Measurements from ENCODE around the gene GUCA1A.
"Not testable (repeated sequence)": the region's sequence is repeated elsewhere in the genome, so short reads cannot be mapped to it uniquely, and the experiment has no call there.

GUCA1A gene

GRCh38 chr6:42148058-42148457 is 25.1 kb upstream of the GUCA1A start:
- no peak for DNase-seq

DNA sequence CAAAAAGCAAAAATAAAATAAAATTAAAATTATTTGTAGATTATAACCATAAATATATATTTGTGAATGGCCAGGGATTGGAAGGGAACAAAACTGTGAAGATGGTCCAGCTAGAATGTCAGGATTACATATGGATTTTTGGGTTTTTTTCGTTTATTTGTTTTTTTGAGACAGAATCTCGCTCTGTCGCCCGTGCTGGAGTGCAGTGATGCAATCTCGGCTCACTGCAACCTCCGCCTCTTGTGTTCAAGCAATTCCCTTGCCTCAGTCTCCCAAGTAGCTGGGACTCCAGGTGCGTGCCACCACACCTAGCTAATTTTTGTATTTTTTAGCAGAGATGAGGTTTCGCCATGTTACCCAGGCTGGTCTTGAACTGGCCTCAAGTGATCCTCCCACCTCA is 22.9 kb upstream of the GUCA1A start:
- DNase-seq: no peak

DNA sequence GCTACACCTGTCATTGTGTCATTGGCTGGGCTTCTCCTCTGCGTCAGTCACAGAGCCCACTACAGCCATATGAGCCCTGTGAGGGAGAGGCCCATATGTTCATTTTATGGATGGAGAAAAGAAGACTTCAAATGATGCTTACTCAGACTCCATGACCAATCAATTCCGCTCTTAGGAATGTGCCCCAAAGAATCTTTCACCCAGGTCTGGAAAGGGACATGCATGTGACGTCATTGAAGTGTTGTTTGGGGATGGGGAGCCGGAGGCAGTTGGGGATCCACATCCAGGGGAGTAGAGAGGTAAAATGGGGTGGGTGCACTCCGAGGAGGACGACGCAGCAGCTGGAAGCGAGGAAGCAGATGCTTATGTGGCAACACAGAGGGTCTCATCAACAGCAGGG is 21.1 kb upstream of the GUCA1A start:
- DNase-seq: no peak

DNA sequence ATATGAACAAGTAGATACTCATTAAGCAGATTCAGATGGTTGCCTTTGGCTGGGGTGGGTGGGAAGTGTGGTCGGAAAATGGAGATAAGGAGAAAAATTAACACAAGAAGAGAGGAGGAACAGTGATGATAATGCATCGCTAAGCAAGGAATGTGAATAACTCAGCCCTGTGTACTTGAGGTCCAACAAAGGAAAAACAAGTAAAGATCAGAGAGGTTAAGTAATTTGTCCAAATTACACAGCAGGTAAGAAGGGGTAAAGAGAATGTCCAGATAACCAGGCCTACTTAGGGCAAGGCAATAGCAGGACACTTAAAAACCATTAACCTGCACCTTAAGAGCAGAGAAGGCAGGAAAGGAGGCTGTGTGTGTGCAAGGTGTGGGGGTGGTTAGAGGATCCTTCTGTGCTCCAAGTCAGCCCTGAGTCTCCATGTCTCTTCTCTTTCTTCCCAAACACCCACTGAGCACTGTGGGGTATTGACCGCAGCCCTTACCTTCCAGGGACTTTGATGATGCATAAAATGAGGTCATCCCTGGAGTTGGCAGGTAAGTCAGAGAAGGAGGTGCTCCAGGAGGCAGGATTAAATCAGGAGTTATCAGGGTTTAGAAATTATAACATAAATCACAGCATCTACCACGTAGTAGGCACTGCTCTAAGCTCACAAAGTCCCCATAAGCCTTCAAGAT is 20.5 kb upstream of the GUCA1A start:
- not testable (repeated sequence) for DNase-seq

DNA sequence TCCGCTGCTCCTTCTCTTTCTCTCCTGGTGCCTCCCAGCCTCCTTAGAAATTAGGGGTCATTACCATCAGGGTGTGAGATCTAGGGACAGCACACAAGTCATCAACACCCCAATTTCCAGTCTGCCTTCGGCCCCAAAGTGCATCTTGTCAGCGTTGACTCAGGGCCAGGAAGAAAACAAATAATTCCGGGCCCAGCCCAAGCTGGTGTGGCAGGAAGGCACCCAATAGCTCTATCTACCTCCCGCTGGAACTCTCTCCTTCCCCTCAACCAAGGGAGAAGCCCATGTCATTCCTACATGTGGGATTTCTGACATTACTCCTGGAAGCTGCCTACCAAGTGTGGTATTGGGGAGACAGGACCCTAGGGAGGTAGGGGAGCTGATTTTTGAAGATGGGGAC is 19.2 kb upstream of the GUCA1A start:
- no peak for DNase-seq

DNA sequence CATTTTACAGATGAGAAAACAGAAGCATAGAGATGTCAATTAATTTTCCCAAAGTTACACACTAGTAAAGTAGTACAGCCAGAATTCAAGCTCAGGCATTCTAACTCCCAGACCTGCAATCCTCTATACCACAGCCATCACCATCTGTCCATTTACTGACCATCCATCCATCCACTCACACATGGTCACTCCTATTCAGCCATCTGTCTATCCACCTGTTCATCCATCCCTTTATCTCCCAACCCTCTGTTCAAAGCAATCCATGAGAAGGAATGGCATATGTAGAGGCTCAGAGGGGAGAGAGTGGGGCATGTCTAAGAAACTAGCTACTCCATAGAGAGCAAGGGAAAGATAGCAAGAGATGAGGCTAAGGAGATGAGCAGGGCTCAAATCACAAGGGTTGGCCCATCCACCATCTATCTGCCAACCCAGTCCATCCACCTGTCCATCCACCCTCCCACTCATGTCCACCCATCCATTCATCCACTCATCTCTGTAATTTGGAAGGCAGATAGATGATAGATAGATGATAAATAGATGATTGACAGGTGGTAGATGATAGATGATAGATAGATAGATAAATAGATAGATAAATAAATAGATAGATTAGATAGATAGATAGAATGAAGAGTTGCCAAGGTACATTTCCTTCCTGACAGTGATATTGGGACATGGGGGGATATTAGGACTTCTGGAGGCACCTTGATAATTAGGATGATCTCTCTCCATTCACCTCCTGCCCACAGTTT is 18.5 kb upstream of the GUCA1A start:
- DNase-seq: no peak

DNA sequence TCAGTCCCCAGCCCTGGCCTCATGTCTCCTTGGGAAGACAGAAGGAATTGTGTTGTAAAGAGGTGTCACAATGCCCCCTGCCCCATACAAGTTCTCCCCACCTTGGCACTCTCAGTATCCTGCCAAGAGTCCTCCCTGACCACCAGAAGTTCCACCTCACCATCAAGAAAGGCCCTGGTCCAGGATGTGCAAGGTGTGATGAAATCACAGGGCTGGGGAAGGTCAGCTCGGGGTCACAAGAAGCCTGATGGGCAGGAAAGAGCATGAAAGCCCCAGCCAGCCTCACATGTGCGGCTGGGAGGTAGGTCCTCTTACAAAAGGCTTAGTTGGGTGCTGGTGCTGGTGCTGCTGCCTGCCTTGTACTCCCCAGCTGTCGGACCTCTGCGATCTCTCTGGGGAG is 17.9 kb upstream of the GUCA1A start:
- no peak for DNase-seq

- no peak for DNase-seq
These were observed 16.5 kb upstream of the GUCA1A start for GRCh38 chr6:42156638-42157037.

GRCh38 chr6:42158011-42158410 is 15.2 kb upstream of the GUCA1A start:
- no peak for DNase-seq

- DNase-seq: no peak
These were observed 14.5 kb upstream of the GUCA1A start for GRCh38 chr6:42158631-42159030.

DNA sequence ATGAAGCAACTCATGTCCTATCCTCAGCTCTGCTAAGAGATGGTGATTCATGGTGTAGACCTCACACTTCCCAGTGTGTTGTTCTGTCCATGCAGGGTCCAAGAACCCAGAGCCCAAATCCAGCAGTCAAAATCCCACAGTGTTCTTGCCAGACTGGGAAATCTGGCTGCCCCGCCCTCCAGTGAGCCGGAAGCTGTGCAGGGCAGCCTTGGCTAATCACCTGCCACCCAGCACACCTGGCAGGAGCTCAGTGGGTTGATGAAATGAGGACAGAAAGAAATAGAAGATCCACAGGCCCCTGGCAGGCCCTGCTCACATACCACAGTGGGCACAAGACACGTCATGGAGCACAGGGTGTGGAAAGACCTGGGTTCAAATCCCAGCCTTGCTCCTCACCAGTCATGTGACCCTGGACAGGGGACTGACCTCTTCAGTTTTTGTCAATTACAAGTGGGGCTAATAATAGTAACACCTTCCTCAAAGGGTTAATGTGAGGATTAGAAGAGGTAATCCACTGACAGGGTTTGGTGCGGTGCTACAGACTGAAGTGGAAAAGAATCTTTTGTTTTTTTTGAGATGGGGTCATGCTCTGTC is 13.6 kb upstream of the GUCA1A start:
- DNase-seq: no peak

DNA sequence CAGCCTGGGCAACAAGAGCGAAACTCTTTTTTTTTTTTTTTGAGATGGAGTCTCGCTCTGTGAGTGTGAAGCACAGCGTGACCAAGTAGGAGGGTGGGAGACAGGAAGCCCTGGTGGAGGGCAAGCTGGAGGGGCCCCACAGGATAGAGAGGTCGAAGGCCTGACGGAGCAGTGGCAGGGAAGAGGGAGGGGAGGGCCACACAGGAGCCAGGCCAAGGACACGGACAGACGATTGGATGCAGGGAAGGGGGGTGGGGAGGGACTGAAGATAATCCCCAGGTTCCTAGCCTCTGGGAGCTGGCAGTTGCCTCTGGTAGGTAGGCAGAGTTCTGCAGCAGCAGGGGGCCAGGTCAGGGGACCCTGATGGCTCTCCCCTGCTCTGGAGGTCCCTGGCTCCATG is 10.8 kb upstream of the GUCA1A start:
- DNase-seq: no peak

DNA sequence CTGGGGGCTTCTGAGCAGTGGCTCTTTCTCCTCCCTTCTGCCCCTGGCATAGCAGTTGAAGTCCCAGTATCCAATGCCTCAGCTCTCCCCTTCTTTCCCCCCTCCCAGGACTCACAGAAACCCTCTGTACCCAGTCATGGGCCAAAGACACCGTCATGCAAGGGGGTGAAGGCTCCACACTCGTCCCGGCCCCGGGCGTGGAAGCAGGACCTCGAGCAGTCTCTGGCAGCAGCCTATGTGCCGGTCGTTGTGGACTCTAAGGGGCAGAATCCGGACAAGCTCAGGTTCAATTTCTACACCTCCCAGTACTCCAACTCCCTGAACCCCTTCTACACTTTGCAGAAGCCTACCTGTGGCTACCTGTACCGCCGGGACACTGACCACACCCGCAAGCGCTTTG is 10.4 kb upstream of the GUCA1A start:
- DNase-seq: no peak

DNA sequence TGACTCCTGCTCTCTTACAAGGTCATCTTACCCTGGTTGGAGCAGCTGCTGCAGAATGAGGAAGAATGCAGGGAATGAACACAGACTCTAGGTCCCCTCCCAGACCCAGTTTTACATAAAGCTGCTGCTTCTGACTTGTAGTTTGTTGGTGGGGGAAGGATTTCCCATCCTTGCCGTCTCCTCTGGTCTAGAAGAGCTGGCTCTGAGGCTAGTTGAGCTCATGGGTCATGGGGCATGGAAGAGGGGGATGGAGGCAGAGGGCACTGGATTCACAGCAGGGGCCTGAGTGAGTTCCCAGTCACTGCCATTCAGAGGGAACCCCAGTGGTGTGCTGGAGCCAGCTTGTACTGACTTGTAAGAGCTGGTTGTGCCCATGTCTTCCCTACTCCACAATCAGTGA is 9.2 kb upstream of the GUCA1A start:
- no peak for DNase-seq

DNA sequence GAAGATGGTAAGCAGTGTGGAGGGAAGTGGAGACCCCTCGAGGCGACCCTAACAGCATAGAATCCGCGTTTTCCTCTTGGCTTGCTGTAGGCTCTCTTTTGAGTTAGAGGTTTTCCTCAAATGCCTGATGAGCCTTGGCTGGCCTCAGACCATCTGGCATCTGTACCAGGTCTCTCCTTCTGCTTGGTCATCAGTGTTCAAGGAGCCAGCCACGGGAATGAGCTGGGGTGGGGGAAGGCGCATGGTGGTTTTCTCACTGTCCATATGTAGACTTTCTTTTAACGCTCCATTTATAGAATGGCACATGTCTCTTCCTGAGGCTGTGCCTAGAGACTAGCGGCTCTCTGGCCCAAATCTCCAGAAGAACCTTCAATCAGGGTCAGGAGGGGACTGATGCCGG is 8.1 kb upstream of the GUCA1A start:
- DNase-seq: no peak

DNA sequence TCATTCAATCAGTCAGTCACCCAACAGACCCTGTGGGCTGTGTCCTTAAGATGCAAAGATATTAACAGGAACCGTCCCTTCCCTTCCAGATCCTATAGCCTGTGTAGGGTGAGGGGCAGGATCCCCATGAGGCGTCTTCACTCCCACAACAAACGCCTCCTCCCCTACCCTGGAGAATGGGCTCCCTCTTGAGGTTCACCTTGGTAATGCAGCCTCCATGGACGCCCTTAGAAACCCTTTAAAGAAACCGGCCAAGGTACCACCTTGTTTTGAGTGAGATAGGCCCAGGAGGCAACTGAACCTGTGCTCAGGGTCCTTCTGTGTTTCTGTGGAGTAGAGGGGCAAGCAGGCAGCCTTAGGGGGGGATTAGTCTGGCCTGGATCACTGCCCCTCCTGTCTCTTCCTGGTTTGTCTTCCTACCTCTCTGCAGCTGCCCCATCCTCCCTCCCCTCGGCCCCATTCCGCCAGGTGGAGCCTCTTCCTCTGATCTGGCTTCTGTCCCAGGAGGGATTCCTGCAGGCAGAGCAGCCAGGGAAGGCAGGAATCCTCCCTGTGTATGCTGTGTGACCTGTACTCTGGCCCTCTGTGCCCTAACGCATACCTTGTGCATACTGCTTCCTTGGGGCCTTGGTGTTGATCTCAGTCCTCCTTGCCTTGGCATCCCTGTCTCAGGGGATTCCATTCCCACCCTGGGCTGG is 6.6 kb upstream of the GUCA1A start:
- DNase-seq: peak; percentile 72

DNA sequence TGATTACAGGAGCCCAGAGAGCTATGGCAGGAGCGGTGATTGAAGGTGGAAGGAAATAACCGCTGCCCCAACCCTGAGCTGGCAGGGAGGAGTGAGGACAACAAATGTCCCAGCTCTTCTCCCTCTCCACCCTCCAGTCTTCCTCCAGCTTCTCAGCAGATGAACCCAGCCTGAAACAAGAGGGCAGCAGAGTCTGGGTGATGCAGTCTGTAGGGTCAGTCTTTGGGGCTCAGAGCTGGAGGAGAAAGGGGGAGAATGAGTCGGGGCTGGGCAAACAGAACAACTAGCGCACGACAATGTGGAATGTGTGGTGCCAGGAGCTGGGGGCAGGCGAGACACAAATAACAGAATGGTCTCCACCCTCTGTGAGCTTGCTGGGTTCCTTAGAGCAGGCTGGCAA is 4.5 kb upstream of the GUCA1A start:
- DNase-seq: no peak

DNA sequence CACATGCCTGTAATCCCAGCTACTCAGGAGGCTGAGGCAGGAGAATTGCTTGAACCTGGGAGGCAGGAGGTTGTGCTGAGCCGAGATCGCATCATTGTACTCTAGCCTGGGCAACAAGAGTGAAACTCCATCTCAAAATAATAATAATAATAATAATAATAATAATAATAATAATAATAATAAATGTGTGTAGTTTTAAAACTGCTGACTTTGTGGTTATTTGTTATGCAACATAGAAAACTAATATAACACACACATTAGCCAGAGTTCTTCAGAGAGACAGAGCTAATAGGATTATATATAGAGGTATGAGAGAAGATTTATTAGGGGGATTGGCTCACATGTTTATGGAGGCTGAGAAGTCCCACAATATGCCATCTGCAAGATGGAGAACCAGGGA is 3.4 kb upstream of the GUCA1A start:
- DNase-seq: not testable (repeated sequence)

DNA sequence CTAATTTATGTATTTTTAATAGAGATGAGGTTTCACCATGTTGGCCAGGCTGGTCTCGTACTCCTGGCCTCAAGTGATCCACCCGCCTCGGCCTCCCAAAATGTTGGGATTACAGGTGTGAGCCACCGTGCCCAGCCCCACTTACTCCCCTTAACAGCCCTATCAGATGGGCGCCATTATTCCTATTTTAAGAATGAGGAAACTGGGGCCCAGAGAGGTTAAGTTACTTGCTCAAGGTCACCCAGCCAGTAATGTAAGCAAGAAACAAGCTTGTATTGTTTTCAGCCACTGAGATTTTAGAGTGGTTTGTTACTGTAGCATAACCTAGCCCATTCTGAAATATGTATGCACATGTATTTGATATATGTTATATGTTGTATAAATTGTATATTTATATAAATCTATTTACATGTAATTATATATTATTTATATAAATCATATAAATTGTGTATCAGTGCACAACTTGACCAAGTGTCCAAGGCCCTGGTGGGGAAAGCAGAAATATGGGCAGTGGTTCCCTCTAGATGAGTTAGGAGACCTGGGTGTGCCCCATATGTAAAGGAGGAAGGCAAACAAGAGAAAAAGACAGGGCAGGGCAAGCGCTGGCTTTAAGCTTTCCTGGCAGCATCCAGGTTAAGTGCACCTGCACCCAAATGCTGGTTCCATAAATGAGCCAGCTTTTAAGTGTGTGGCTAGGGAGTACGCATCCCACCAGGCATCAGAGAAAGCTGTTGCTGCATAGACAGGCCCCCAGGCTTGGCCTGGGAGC is 1.2 kb upstream of the GUCA1A start:
- no peak for DNase-seq

DNA sequence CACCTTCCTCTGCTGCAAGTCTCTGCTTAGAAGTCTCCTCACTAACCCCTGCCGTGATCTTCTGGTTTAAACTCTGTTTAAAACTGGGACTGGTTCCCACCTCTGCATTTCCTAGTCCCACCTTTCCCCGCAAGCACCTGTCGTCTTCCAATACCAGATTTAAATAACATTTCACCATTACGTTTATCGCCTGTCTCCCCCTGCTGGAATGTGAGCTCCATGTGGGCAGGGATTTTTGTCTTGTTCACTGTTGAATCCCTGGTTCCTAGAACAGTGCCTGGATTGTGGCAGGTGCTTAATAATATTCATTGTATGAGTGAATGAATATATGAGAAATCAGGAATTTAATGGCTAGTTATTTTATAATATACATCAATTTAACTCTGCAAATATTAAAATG is 2.7 kb downstream of the GUCA1A start:
- DNase-seq: no peak

- DNase-seq: no peak
These were observed 3.8 kb downstream of the GUCA1A start for GRCh38 chr6:42176981-42177380.

DNA sequence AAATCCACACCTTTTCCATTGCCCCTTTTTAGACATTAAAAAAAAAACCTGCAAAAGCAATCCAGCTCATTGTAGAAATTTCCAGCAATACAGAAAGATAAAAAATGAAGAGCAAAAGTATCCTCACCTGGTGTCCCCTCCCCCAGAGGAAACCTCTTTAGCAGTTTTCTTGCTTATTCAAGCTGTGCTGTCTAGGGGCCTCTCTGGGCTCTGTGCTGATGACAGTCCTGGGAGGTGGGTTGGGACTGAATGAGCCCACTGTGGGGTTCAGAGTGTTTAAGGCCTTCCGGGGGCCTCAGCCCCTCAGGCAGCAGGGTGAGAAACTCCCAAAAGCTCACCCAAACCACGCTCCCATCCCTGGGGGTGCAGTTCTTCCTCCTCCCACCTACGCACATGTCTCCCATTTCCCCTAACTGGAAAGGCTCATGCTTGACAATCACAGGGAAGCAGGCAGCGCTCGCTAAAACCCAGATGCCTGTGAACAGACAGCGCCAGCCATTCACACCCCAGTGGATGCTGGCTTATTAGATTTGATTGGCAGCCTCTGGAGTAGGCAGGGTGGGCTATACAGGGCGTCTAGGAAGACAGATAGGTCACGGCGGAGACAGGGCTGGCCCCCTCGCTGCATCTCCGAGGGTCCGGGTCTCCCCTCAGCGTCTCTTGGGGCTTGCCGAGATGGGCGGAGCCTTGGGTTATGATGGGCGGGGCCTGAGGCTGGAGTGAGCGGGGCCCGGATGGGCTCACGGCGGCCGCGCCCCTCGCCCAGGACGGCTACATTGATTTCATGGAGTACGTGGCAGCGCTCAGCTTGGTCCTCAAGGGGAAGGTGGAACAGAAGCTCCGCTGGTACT is 4.6 kb downstream of the GUCA1A start:
- no peak for DNase-seq
